GM18861 (cell line): ENCODE measurements around the gene ATAD3C.
"Not testable (repeated sequence)": the region's sequence is repeated elsewhere in the genome, so short reads cannot be mapped to it uniquely, and the experiment has no call there.

ENCODE experiments used
- ATAC-seq: cut with Tn5 transposase; IDR thresholded peaks from one replicate; pipeline ENCODE4 v1.9.1; 2021; ENCODE audit not compliant: unreplicated experiment

ATAD3C gene, protein sequence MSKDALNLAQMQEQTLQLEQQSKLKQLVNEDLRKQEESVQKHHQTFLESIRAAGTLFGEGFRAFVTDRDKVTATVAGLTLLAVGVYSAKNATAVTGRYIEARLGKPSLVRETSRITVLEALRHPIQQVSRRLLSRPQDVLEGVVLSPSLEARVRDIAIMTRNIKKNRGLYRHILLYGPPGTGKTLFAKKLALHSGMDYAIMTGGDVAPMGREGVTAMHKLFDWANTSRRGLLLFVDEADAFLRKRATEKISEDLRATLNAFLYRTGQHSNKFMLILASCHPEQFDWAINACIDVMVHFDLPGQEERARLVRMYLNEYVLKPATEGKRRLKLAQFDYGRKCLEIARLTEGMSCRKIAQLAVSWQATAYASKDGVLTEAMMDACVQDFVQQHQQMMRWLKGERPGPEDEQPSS

DNA sequence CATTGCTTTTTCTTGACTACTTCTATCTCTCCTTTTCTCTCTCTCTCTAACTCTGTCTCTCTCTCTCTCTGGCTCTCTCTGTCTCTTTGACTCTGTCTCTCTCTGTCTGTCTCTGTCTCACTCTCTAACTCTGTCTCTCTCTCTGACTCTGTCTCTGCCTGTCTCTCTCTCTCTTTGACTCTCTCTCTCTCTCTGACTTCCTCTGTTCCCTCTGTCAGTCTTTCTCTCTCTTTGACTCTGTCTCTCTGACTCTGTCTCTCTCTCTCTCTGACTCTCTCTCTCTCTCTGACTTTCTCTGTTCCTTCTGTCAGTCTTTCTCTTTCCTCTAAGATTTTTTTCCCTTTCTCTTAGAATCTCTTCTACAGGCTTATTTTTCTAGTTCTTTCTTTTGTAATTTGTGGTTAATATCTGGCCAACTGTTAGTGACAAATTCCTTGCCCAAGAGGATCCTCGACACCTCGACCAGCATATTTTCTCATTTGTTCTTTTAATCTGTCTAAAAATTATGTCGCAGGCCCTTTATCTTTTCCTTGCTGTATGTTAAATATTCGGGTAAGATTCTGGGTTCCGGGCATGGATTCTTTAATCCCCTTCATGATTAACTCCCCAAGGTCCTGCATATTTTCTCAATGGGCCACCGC, at the start of gene ATAD3C:
TSS of gene ATAD3C (plus strand) at position 591 of the 641 bp plus-strand sequence. CDS start 995 bp downstream, outside the sequence.
- no peak for ATAC-seq

DNA sequence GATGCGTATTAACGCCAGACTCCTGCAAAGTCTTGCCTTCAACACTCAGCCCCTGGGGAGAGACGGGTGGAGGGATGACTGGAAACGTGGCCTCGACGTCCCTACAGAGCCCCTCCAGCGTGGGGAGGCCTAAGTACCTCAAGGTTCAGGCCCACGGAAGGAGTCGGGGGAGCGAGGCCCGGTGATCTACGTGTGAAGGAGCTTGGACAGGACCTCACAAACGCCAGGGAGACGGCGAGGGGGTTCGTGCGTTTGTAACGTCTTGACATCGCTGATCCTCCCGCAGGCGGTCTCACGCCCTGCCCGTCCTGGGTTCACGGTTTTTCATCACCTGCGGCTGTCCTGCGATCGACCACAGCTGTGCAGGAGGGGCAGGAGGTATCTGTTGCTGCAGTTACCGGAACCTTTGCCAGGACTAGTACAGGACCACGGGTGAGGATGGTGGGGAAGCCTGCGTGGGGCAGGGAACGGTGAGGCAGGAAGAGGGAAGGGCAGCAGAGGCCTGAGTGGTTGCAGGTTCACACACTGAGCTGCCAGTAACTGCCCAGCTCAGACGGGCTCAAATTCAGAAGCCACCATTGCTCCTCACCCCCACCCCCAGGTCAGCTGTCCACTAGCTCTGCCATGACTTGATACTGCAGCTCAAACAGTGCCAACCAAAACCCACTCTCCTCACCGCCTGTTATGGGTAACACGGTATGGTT, 49.5 kb upstream of the ATAD3C start:
- ATAC-seq = no peak

DNA sequence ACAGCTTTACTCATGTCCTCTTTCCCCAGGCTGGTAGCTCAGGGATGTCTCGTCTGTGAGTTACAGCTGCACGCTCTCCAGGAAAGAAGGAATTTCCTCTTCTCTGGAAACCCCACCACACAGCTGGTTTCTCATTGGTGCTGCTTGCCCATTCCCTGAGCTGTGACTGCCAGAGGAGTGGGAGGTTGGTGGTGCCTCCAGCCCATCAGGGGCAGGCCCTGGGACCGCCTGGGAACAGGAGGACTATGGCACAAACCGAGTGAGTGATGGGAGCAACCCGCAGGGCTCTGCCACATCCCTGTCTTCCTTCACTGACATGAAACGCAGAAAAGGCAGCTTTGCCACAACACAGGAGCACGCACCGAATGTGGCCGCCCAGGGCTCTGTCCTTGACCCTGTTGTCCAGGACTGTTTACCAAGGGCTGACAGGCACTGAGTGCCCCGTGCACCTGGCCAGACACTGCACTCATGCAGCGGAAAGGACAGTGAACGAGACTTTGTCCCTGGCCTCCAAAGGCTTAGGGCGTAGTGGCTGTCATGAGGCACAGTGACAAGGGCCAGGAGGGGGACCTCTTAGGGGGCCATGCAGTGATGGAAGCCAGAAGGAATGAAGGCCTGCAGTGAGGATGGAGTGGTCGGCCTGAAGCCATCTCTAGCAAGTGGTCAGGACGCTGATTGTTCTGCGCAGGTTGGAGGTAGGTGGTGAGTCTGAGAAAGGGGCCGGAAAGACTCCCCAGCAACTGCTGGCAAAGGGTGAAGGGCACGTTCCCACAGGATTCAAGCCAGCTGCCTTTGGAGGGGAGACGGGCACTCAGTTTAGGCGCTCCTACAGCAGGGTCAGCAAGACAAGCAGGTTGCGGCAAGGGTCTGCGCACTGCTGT, 48.7 kb upstream of the ATAD3C start:
- ATAC-seq = no peak

DNA sequence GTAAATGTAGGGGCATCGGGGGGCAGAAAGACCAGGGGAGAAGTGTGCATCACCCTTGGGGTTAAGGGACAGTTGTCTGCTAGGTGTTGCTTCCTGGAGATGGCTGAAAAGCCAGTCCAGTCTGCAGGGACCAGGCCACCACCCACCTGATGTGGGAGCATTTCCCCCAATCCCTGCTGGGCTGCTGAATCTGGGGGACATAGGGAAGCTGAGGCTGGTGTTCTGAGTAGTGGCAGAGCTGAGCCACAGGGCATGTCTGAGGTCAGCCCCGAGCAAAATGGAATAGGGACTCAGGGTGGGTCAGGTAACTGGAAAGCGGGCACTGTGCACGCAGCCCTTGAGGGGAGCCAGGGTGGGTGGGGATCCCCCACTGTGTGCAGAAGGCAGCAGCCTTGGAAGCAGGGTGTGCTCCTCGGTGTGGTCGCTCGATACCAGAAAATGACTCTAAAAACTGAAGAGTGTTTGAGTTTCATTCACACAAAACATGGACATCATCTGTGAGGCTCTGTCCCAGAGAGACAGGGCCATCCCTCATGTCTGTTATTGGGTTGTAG, 48.0 kb upstream of the ATAD3C start:
- ATAC-seq = no peak

GRCh38 chr1:1402072-1402900, 47.2 kb upstream of the ATAD3C start:
- ATAC-seq = no peak

DNA sequence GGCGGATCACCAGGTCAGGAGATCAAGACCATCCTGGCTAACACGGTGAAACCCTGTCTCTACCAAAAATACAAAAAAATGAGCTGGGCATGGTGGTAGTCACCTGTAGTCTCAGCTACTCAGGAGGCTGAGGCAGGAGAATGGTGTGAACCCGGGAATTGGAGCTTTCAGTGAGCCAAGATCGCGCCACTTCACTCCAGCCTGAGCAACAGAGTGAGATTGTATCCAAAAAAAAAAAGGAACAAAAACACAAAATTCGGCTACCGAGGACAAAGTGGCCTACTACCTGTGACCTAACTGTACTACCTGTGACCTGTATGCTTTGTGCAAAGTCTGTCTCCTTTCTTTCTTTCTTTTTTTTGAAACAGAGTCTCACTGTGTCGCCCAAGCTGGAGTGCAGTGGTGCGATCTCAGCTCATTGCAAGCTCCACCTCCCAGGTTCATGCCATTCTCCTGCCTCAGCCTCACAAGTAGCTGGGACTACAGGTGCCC, 46.5 kb upstream of the ATAD3C start:
- not testable (repeated sequence) for ATAC-seq

DNA sequence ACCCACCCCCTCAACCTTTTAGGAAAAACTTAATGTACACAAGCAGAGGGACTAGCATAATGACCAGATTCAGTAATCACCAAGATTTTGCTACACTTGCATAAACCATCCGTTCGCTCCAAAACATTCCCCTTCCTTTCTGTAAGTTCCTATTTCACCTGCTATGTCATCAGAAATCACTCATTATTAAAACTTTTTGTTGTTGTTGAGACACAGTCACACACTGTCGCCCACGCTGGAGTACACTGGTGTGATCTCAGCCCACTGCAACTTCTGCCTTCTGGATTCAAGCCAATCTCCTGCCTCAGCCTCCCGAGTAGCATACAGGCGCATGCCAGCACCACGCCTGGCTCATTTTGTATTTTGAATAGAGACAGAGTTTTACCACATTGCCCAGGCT, 45.8 kb upstream of the ATAD3C start:
- ATAC-seq = no peak

- ATAC-seq = no peak
Measured at GRCh38 chr1:1406101-1406820, 43.2 kb upstream of the ATAD3C start.

- ATAC-seq = peak; percentile 71
Measured at GRCh38 chr1:1406821-1407635, 42.5 kb upstream of the ATAD3C start, which contains the start of gene MRPL20. TSS of gene MRPL20 (minus strand) at chr1:1407293. CDS start at chr1:1407217, 76 bp downstream.

DNA sequence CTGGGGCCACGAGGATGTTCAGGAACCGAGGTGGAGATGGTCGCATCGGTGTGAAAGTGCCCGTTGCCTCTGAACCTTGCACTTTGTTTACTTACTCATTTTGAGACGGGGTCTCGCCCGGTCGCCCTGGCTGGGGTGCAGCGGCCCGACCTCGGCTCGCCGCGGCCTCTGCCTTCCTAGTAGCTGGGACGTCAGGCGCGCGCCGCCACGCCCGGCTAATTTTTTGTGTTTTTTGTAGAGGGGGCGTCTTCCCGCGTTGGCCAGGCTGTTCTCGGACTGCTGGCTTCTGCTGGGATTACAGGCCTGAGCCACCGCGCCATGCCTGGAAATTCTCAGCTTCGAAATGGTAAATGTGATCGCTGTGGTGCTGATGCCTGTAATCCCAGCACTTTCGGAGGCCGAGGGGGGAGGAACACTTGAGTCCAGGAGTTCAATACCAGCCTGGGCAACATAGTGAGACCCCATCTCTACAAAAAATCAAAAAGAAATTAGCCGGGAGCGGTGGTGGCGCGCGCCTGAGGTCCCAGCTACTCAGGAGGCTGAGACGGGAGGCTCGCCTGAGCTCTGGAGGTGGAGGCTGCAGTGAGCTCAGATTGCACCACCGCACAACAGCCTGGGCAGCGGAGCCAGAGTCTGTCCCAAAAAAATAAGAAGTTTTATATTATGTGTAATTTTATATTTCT, 41.7 kb upstream of the ATAD3C start:
- no peak for ATAC-seq

- not testable (repeated sequence) for ATAC-seq
Measured at GRCh38 chr1:1410238-1410637, 39.3 kb upstream of the ATAD3C start.

DNA sequence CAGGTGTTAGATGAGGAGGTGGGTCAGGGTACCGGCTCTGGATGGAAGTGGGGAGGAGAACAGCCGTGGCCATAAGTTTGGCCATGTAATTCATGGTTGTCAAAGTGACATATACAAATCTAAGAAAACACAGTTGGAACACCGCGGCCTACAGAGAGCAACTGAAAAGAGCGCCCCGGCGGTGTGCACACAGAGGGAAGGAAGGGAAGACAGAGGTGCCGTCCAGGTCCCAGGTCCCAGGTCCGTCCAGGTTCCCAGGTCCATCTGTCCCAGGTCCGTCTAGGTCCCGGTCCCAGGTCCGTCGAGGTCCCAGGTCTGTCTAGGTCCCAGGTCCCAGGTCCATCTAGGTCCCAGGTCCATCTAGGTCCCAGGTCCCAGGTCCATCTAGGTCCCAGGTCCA, 37.9 kb upstream of the ATAD3C start:
- no peak for ATAC-seq

DNA sequence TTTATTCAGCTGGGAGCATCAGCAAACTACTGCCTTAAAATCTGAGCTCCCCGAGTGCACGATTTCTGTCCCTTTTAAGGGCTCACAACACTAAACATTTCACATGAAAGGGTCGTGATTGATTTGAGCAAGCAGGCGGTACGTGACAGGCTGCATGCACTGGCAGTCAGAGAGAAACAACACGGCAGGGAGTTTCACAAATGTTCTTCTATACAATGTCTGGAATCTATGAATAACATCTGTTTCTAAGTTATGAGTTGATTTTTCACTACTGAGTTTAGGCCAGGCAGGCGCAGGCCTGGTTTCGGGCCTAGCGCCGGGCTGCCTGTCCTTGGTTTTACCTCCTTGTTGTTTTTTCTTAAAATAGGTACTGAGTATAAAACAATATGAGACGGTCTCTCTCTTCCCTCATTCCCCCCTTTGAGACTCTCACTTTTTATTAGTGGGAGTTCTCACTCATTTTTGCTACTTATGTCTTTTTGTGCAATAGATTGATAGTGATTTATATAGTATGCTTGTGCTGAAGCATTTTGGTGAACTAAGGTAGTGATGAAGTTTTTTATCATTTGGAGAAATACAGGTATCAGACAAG, 37.1 kb upstream of the ATAD3C start:
- not testable (repeated sequence) for ATAC-seq

DNA sequence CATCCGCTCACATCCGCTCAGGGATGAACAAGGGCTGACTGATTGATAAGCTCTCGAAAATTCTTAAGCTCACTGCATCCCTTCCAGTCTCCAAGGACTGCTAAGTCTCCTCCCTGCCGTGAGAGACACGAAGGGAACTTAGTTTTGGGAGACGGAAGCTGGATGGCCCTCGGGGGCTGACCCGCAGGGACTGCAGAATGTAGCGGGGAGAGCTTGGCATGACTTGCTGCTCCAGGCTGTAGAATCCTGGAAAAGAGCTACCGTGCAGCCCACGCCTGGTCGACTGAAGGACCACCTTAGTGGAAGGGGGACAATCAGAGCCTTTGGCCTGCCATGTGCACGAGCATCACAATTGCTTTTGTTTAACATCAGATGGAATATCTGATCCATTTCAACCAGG, 33.7 kb upstream of the ATAD3C start:
- no peak for ATAC-seq

- not testable (repeated sequence) for ATAC-seq
Measured at GRCh38 chr1:1417396-1417795, 32.1 kb upstream of the ATAD3C start.

GRCh38 chr1:1417825-1418463, 31.5 kb upstream of the ATAD3C start:
- ATAC-seq = not testable (repeated sequence)
